Measurements from ENCODE around the gene KIAA1217. TPM values are rescaled to one million over a fixed set of nuclear protein-coding genes. Genes with fewer than 3 reads are reported as not detected.

The KIAA1217 gene
- total RNA-seq, 1 experiment from 2014 or later, result 18.6 TPM

DNA sequence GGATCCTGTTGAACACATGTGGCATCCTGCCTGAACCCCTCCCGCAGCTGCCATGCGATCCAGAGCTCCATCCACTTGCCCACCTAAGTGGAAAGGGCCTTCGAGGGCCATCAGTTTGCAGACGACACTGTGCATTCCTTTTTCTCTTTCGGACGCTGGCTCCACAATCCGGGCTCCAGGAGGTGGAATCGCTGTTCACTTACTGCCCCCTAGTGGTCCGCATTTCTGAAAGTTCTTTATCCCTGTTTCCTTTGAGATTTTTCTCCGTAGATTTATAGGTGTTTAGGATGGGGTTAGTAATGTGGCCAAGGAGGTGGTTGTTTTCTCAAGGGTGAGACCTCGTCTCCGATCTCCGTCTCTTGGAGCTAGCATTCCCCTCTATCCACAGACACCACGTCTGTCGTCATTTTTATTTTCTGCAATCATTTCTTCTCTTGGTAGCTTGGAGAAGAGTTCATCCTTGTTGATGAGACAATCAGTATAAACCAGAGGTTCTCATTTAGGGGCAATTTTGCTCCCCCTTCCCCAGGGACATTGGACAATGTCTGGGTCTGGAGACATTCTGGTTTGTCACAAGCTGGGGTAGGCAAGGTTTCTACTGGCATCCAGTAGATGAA is 310.2 kb downstream of the KIAA1217 start:
- Histone ChIP-seq H3K27me3 (ENCODE audit: insufficient read depth, low read length) (no peaks in the 10 kb centered on the region), H3K79me2 (ENCODE audit: insufficient read depth, low read length) (no peaks in the 10 kb centered on the region), H3K4me2 (ENCODE audit: insufficient read depth, insufficient read length, low read length) (no peak overlapping the region), H4K8ac (replicated peaks; ENCODE audit: insufficient read length, low read depth, low read length) (no peak overlapping the region), H3K56ac (ENCODE audit: insufficient read length, low read depth, low read length) (no peak overlapping the region), H4K91ac (ENCODE audit: insufficient read length, low read depth, low read length) (no peak overlapping the region), H3K4ac (ENCODE audit: low read depth, low read length) (no peak overlapping the region), H3K9me3 (ENCODE audit: control insufficient read depth, low read depth, low read length) (no peaks in the 10 kb centered on the region), H3K18ac (ENCODE audit: insufficient read length, low read depth, low read length) (no peak overlapping the region), H2AK5ac (ENCODE audit: insufficient read length, low read length) (no peak overlapping the region), H3K79me1 (ENCODE audit: insufficient read depth, low read depth, low read length, poor library complexity, severe bottlenecking) (no peaks in the 10 kb centered on the region), H3K9ac (ENCODE audit: extremely low read depth, insufficient read length, low read length) (no peak overlapping the region), H3K23ac (ENCODE audit: insufficient read length, low read depth, low read length) (no peak overlapping the region), H3T11ph (ENCODE audit: low read length) (no peak overlapping the region), H2BK20ac (ENCODE audit: low read depth, low read length, poor library complexity, severe bottlenecking) (no peak overlapping the region), H4K20me1 (ENCODE audit: control insufficient read depth, insufficient read depth, insufficient read length) (no peaks in the 10 kb centered on the region), H2BK5ac (ENCODE audit: insufficient read length, low read length) (no peak overlapping the region), H3K4me1 (ENCODE audit: insufficient read depth, low read length) (0 out of 2 replicates have a peak, but pooled peaks cover 2% of the 10 kb centered on the region), H3K14ac (ENCODE audit: insufficient read depth, low read length) (no peak overlapping the region), H2AFZ (ENCODE audit: low read length) (no peak overlapping the region), H4K5ac (ENCODE audit: insufficient read length, low read depth, low read length) (no peak overlapping the region), H3K27ac (ENCODE audit: insufficient read length, low read depth, low read length) (no peak overlapping the region), H2BK120ac (ENCODE audit: low read depth, low read length, poor library complexity, severe bottlenecking) (no peak overlapping the region), H2BK15ac (ENCODE audit: low read depth, low read length) (no peak overlapping the region), H2BK12ac (ENCODE audit: insufficient read length, low read depth, low read length) (no peak overlapping the region), H3K23me2 (ENCODE audit: insufficient read length, low read depth, low read length, poor library complexity, severe bottlenecking) (no peaks in the 10 kb centered on the region)
- Mint-ChIP-seq H3K9me3 (no peaks in the 10 kb centered on the region; a peak in 1 of 5 replicates), H3K36me3 (ENCODE audit: insufficient read depth in 1 of 3, low read depth in 3 of 3) (peaks cover 0 to 6% (median 3%) of the 10 kb centered on the region in 3 experiments; a peak in 3 of 7 replicates), H3K27me3 (ENCODE audit: low read depth) (no peaks in the 10 kb centered on the region), H3K4me1 (peaks cover 13 to 17% of the 10 kb centered on the region in 2 experiments), H3K27ac (no peak overlapping the region), H3K4me3 (no peak overlapping the region)
- TF ChIP-seq, protein P1, sequence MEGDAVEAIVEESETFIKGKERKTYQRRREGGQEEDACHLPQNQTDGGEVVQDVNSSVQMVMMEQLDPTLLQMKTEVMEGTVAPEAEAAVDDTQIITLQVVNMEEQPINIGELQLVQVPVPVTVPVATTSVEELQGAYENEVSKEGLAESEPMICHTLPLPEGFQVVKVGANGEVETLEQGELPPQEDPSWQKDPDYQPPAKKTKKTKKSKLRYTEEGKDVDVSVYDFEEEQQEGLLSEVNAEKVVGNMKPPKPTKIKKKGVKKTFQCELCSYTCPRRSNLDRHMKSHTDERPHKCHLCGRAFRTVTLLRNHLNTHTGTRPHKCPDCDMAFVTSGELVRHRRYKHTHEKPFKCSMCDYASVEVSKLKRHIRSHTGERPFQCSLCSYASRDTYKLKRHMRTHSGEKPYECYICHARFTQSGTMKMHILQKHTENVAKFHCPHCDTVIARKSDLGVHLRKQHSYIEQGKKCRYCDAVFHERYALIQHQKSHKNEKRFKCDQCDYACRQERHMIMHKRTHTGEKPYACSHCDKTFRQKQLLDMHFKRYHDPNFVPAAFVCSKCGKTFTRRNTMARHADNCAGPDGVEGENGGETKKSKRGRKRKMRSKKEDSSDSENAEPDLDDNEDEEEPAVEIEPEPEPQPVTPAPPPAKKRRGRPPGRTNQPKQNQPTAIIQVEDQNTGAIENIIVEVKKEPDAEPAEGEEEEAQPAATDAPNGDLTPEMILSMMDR (conservative IDR thresholded peaks at IDR 0.05), result peak; percentile 82
- peak; percentile 65 for DNase-seq
- no CpG with 5 or more reads among the region's 15 CpGs for WGBS (ENCODE audit: extremely low coverage, insufficient read length, low lambda C conversion rate)

All from H9 (cell line).